ENCODE data around the gene PIGW.

Gene PIGW

GRCh38 chr17:36509272-36509985 is 25.4 kb upstream of the PIGW start:
- no peak for DNase-seq

DNA sequence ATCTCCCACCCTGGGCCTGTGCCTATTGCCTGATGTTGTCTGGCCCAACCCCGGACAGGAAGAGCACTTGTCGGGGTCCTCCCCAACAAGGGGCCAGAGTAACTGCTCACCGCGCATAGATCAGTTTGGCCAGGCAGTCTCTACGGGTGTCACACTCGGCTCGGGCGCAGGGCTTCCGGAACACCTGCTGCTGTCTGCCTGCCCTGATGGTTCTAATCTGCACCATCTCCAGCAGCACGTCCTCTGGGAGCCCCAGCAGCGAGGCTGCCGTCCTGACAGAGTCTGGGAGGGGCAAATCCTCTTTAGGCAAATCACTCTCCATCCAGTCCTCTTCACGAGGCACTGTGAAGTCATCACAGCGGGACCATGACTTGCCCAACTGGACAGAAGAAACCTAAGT is 24.2 kb upstream of the PIGW start:
- no peak for DNase-seq

GRCh38 chr17:36511216-36511615 is 23.6 kb upstream of the PIGW start:
- DNase-seq, result no peak

- no peak for DNase-seq
Observed at GRCh38 chr17:36512641-36513040, 22.1 kb upstream of the PIGW start.

DNA sequence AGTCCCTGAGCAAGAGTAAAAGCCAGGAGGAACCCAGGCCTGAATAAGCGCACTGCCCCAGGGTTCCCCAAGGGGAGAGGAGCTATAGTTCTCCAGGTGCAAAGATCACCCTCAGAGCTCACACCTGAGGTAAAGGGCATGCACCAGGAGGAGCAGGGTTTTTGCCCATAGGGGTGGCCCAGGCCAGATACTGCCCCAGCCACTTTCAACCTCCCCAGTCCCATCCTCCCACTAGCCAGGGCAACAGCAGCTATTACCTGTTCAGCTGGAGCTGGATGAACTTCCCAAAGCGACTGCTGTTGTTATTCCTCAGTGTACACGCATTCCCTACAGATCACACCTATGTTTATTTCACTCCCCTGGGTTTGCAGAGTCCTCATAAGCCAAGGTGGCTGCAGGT is 19.9 kb upstream of the PIGW start:
- no peak for DNase-seq

DNA sequence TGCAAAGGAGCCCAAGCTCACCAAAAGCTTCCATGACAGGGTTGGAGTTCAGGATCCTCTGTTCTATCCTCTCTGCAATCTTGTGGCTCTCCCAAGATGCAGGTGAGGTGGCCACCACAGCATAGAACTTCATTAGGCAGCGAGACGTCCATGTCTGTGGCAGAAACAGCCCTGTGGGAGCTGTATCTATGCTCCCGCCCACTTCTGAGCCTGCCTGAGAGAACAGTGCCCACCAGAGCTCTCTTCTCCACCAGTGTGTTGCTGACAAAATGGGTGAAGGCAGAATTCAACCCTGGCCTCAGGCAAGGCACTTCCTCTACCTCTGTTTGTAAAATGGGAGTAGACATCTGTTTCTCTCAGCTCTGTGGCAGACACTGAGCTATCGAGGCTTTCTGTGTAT is 18.9 kb upstream of the PIGW start:
- DNase-seq, result no peak

- no peak for DNase-seq
Observed at GRCh38 chr17:36523113-36523512, 11.7 kb upstream of the PIGW start.

DNA sequence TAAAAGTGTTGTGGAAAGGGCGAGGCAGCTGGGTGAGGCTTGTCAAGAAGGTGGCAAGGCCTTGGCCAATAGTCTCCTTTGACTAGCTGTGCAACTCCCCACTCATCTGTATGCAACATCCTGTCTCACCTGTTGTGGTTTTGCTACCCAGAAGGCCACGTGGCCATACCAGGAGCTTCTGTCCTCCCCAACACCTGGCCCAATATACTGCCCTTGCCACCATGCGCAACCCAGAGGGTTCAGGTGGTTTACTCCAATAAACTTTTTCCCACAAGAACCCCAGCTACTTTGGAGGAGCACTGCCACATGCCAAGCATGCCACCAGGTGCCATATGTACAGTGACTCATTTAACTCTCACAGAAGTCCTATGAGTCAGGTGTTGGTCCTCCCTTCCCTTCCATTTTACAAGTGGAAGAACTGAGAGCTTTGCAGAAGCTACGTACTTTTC is 10.3 kb upstream of the PIGW start:
- no peak for DNase-seq

- DNase-seq, result no peak
Observed at GRCh38 chr17:36525113-36525512, 9.7 kb upstream of the PIGW start.

GRCh38 chr17:36525888-36526287 is 8.9 kb upstream of the PIGW start:
- no peak for DNase-seq

DNA sequence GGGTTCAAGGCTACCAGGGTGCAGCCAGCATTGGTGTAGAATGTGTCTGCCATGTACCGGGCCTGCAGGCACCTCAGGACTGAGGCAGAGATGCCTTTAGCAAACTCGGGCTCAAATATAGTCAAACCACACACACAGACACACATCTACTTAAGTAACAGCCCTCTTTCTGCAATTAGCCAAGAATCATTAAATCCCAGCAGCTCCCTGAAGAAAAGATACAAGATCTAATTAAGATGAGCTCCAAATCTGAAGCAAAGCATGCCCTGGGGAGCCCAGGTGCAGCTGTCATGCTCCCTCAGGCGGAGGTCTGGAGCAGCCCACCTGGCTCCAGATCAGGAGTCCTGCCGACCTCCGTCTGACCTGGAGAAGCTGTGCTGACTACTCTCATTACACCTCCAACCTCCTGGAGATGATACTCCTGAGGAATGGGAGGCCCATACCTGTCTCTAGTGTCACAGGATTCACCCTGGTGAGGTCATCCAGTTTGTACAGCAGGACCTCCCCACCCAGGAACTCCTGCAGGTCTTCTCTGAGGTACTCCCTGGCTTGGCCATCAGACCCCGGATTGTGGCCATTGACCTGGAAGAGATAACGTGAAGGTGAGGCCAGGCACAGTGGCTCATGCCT is 7.1 kb upstream of the PIGW start:
- DNase-seq, result no peak

GRCh38 chr17:36529121-36529520 is 5.7 kb upstream of the PIGW start:
- no peak for DNase-seq

DNA sequence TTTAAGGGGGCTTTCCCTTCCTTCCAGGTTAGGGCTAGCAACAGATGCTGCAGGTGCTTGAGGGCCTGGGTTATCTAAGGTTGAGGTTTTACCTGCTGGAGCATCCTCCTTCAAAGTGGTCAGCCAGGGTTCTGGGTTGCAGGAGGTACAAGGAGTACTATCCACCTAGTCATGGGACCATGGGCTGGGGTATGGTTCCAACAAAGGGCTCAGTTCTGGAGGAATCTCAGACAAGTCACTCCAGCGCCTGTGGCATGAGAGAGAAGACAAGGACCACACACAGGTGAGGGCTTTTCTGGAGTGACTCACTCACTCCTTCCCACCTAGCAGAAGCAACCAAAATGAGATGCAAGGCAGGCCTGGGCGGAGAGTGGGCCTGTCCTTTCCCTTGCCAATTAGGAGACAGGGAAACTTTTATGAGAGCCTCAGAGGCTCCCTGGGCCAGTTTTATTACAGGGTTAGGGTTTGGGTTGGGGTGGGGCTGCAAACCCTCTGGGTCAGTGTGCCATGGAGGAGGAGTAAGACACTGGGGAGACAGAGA is 2.3 kb upstream of the PIGW start:
- DNase-seq, result no peak

GRCh38 chr17:36533935-36534839 is 600 bp upstream of the PIGW start:
- DNase-seq, result peak; percentile 91

DNA sequence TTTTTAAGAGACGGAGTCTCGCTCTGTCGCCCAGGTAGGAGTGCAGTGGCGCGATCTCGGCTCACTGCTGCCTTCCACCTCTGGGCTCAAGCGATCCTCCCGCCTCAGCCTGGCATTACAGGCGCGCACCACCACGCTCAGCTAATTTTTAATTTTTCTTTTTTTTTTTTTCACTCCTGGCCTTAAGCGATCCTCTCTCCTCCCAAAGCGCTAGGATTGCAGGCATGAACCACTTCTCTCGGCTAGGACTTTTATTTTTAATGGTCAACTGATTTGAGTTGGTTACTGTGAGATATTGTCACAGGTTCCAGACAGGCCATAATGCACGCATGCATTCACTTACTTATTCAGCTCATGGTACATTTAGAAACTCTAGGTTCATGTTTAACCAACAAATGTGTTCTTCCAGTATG is 888 bp downstream of the PIGW start:
- no peak for DNase-seq

DNA sequence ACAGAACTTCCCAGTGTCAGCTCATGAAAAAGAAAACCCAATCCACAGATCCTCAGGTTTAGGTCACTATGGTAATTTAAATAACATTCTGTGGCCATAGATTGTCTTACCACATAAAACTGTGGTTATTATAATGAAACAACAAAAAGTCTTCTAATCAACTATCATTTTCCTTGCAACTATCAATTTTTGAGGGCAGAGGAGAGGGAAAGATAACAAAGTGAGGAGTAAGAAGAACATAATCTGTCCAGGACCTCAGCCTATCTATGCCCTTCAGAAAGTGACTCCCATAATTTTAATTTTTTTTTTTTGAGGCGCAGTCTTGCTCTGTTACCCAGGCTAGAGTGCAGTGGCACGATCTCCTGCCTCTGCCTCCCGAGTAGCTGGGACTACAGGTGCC is 5.9 kb downstream of the PIGW start:
- no peak for DNase-seq

DNA sequence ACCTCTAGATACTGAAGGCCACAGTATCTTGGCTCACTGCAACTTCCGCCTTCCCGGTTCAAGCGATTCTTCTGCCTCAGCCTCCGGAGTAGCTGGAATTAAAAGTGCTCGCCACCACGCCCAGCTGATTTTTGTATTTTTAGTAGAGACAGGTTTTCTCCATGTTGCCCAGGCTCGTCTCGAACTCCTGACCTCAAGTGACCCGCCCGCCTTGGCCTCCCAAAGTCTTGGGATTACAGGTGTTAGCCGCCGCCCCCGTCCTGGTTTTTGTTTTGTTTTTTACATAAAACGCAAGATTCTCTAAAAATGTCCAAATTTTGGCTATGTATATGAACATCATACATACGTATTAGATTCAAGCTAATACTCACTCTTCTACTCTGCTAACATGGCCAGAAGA is 8.0 kb downstream of the PIGW start:
- no peak for DNase-seq

- DNase-seq, result peak; percentile 68
Observed at GRCh38 chr17:36544044-36544306, 9.2 kb downstream of the PIGW start.

DNA sequence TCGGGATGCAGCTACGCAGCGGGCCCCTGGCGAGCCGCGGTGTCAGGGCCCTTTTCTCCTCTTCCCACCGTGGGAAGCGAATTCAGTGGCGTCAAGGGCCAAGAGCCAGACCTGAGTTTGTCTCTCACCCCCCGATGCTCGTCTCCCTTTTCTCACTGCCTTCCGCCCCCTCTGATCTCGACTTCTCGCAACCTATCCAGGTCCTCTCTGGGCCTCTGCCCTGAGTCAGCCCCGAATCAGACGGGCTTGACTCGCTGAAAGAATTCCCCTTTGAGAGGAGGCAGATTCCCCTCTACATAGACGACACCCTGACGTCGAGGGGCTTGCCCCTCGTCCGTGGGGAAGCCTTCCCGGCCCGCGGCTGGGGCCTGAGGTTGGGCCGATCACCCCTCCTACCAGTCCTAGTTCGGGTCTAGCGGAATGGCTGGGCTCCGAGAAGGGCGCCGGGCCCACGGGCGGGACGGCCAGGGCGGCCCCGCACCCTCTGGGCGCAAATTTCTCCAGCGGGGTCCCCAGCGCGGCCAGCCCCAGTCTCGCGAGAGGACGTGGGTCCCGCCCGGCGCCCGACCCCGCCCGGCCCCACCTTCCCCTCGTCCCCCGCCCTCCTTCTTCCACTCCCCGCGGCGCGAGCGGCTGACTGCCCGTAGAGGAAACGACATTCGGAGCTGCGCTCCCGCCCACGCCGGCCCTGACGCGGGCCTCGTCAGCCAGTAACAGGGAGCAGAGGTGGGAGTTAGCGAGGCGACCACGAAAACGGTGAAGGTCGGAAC is 9.7 kb downstream of the PIGW start, which contains the start of gene GGNBP2:
GGNBP2 (plus strand) TSS at position 613 of the 770 bp plus-strand sequence. CDS start 806 bp downstream, outside the sequence.
- peak; percentile 94 for DNase-seq

- DNase-seq, result peak; percentile 87
Observed at GRCh38 chr17:36545077-36545464, 10.3 kb downstream of the PIGW start.

DNA sequence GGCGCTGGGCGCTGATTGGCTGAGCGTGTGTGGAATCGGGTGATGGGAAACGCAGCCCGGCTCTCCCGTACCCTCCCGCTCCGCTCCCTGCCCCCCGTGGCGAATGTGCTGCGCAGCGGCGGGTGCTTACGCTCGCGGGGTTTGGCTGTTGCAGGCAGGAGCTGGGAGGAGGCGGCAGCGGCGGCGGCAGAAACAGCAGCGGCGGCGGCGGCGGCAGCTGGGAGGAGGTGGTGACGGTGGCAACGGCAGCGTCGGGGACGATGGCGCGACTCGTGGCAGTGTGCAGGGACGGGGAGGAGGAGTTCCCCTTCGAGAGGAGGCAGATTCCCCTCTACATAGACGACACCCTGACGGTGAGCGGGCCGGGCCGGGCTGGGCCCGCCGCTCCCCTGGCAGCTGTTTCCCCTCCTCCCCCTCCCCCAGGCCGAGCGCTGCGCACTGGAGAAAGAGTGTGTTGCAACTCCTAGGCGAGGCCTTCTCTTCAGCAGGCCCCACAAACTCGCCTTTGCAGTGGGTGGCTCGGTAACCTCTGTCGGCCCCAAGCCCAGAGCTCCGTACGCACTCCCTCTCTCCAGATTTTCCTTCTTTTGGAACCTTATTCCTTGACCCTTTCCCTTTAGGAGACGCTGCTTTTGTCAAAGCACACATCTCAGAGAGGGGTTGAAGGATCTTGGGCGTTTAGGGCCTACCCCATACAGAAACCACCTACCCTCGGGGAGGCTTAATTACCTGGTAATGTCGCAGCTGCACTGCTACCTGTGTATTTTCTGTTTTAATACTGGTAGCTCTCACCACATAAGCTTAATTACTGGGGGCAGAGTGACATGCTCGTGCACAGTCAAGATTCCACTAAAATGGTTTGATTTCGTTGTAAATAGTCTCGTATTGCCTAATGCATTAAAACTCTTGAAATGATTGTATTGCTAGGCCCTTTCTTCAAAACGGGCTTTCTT is 11.0 kb downstream of the PIGW start:
- DNase-seq, result peak; percentile 98

All from NCI-H82 (cell line).